Raji (cell line): Measurements from ENCODE around the gene INPP4B.

Experiments used
- POLR2A ChIP-seq: IDR thresholded peaks from 2 replicates; pipeline ENCODE4 v1.6.1; 2011; ENCODE audit warnings: low read depth, low read length, control low read depth; ENCODE audit not compliant: insufficient read depth

The INPP4B gene

DNA sequence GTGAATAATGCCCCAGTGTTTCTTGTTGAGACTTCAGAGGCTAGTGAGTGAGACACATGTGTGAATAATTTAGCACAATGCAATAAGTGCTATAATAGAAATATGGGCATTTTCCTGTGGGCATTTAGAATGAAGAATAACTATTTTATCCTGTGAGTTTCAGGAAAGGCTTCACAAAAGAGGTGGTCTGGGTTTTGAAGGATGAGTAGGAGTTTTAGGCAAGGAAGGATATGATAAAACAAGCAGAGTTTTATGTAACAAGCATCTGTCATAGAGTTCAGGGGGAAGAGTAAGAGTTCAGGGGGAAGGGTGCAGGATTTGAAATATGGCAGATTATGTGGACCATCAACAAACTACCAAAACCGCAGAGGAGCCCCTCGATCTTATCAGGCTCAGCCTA, 529.2 kb downstream of the INPP4B start:
- TF ChIP-seq POLR2A: no peak

DNA sequence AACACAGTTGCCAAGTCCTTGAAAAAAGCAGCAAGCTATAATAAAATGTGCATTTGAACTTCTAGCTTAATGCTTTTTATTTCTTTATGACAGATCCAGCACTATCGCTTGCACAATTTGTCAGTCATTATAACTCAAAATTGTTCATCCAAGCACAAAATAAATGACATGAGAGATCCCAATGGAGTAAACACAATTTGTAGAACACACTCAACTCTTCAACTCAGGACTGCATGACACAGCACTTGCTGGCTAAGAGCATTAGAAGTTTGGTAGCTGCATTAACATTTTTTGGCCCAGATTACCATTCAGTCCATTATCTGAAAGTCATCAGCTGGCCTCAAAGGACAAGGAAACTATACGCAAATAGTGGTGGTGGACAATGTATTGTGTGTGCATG, 530.1 kb downstream of the INPP4B start:
- TF ChIP-seq POLR2A: no peak

DNA sequence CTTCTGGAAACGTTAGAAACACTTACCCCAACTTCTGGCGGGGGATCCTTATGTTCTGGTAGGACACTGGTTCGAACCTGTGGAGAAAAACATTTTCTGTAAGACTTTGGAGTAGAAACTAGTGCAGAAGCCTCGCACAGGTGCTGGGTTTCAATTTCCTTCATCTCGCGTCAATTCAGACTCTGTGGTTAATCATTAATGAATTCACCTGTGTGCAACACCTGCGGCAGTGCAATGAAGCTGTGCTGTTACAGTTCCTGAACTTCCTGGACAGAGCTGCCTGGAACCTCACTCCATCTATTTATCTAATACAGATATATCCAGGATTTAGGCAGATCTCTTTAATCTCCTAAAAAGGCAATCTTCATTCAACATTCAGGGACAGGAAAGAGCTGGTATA, 531.4 kb downstream of the INPP4B start:
- no peak for TF ChIP-seq POLR2A

DNA sequence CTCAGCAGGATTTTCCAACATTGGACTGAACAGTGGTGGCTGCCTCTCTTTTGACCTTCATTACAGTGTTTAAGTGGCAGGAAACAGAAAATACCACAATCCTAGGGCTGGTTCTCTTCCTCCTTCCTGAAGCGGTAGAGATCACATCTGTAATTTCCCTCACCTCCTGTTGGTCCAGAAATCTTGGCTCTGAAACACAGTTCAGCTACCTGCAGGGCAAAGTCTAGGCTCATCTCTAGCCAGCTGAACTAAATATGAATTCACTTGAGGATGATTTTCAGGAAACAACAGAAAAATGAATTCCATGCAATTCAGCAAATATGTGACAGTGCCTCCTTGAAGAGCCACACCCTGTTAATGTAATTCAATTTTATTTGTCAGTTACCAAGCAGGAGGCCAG, 531.9 kb downstream of the INPP4B start:
- TF ChIP-seq POLR2A: no peak

DNA sequence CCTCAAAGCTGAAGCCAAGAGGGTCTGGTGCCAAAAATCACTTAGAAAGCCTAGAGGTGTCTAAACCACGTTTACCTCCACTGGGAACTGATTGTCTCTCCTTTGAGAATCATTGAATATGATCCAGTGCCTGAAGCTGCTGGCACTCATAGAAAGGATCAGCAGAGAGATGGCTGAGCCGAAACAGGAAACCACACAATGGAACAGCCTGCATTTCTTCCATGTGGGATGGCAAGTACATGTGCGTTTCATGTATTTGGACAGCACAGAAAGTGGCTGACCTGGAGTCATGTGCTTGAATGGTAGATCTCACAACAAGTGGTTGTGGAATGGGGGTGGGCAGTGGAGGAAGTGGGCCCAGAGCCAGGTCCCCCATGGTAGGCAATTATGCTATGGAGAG, 533.7 kb downstream of the INPP4B start:
- TF ChIP-seq POLR2A: no peak

DNA sequence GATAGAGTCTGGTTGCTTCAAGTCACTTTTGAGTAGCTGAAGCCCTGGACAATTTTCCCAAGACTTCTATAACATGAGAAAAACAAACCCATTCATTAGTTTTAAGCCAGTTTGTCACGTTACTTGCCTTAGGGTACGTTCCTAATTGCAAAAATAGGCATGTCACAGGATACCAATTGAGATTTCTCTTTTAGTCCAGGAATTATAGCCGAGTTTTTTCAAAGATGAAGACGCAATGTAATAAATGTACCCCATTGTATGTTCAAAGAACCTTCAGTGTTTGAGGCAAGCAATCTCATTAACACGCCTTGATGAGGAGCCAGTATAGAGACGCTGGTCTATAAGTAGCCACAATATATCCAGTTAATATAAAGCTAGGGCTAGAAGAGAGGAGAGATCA, 534.2 kb downstream of the INPP4B start:
- no peak for TF ChIP-seq POLR2A

DNA sequence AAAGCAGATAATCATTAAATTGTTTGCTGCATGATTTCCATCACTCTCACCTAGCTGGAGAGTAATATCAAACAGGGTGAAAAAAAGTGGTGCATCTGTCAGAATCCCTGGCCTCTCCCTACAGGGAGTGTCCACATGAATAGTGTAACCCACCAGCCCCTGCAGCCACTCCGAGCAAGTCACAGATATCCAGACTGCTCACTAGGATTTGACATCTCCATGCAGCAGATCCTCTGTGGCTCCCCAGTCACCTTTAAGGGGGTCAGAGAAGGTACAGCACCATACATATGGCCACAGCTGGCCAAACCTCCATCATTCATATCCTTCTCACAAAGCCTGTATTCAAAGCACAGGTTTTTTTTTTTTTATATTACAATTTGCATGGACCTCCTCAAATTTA, 536.3 kb downstream of the INPP4B start:
- no peak for TF ChIP-seq POLR2A

DNA sequence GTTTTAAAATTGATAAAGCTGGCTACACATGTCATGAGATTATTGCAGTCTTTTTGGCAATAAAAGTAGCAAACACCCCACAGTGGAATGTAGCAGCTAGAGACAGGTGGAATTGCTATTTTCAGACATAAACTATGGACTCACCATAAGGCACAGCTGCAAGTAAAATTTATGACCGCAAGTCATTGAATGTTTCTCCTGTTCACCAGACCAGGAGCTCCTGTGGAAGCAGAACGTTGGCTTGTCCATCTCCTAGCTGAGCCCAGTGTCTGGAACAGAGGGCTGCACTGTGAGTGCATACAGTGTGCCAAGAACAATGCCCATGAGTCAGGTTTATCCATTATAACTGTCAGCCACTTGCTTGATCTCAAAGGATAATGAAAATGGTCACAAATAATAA, 538.2 kb downstream of the INPP4B start:
- no peak for TF ChIP-seq POLR2A

DNA sequence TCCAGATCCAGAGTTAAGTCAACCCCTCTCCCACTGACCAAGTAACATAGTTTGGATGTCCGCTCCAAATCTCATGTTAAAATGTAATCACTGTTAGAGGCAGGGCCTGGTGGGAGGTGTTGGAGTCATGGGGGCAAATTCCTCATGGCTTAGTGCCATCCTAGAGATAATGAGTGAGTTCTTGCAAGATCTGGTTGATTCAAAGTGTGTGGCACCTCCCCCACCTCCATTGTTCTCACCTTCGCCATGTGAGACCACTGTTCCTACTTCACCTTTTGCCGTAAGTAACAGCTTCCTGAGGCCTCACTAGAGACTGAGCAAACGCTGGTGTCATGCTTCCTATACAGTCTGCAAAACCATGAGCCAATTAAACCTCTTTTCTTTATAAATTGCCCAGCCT, 548.8 kb downstream of the INPP4B start:
- TF ChIP-seq POLR2A: no peak

DNA sequence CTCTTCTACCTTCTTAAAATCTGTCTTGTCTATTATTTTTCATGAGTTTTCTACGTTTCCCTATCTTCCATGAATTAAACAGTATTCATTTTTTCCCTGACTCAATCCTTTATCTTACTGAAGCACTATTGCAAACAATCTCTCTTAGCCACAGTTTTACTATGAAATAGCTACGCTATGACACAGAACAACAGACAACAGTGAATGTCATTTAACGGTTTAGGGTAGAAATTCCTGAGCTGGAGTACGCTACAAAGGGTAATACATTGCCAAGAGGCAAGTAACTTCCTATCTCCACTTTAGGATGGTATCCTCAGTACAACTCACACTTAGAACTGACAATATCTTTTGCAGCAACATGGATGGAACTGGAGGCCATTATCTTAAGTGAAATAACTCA, 552.6 kb downstream of the INPP4B start:
- no peak for TF ChIP-seq POLR2A

DNA sequence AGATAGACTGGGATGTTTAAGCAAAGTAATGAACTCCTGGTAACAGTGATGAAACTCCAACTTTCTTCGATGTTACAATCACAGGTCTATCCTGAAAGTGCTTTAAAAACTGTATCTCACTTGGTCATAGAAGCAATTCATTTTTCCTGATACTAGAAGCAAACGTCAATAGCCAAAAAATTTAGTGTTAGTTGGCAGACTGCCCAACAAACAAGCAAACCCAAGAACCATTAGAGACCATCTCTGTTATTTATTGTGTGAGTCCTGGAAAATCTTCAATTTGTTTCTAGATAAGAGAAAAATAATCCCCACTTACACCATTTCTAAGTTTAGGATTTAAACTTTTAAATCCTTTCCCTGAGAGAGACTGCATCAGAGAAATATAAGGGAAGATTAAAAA, 553.9 kb downstream of the INPP4B start:
- no peak for TF ChIP-seq POLR2A

DNA sequence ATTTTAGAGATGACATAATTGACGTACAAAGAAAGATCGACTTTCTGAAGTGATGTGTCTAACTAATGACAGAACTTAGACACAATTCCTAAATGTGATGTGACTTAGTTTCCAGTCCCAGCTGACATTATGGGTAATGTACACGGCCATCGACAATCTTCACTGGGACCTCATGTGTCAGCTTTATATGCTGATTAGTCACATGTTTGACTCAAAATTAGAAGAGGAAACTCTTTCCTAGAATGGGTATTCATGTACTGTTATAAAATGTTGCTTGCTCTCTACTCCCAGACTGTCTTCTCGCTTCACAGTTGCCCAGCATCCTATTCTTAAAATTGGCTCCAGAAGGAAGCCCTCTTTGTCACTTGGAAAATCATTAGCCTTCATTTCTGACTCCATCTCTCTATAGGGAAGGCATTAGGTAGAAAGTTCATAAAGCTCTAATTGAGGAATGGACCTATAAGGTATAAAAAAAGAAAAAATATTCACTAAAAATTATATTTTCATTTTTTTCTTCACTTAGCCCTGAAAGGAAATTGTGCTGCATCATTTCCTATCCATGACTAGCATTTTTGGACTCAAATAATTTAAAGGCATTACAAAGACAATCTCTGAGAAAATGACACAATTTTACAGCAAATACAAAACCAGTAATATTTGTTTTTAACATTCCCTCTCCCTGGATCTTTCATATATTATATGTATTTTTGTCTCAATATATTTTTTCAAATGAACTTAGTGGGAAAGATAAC, 554.6 kb downstream of the INPP4B start:
- no peak for TF ChIP-seq POLR2A

DNA sequence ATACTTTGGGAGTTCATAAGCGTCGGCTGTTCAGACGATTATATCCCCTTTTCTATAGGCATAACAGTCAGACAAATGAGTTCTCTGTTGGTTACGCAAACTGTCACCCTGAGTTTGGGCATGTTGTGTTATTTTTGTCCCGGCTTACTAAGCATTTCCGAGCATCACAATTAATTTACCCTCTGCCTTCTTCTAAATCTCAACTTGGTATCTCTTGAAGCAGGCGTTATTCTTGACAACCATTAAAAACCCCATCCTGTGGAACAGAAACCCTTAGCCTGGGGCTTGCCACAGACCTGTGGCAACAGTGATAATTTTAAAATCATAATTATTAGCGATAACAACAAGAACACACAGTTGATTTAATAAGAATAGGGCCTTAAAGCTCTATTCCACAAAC, 558.7 kb downstream of the INPP4B start:
- no peak for TF ChIP-seq POLR2A

DNA sequence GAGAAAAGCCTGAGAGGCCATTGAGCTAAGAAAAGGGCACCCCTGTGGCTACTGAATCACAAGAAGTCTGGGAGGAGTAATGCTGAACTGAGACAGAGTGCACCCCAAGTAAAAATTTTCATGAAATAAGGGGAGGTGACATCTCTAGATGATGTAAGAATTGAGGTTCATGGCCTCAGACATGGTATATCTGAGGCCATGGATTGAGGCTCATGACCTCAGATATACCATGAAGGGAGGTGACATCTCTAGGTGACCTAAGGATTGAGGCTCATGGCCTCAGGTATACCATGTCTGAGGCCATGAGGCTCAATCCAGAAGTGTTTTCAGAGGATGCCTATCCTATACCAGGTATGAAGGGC, 560.9 kb downstream of the INPP4B start:
- no peak for TF ChIP-seq POLR2A

DNA sequence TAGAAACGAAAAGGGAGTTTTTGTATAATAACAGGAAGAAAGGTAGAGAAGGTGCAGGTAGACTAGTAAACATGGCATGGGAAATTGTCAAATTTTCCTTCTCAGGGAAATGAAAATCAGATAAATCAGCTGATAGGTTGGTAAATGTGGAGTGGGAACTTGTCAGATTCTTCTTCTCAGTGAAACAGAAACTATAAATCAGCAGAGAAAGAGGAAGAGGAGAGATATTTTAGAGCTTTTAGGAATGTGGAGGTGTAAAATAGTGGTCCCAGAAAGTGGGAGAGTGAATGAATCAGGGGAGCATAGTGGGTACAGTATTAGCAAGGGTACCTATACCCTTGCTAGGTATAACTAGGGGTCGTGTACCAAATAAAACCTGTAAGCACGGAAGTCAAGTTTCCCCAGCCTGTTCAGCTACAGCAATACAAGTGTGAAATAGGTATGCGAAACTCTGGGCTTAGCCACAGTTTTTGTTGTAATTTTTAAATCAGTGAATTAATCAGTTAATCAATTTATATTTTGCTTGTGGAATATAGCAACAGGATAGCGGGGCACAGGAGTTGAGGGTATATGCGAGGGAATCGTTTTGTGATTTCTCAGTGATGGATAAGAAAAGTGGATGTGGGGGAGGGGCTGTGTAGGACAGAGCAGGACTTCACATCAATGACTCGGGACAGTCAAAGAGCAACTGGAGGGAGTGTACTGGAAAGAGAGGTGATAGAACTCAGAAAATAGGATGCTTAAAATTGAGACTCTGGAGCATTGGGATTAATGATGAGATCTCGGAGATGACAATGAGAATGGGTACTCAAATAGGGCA, 561.5 kb downstream of the INPP4B start:
- no peak for TF ChIP-seq POLR2A

DNA sequence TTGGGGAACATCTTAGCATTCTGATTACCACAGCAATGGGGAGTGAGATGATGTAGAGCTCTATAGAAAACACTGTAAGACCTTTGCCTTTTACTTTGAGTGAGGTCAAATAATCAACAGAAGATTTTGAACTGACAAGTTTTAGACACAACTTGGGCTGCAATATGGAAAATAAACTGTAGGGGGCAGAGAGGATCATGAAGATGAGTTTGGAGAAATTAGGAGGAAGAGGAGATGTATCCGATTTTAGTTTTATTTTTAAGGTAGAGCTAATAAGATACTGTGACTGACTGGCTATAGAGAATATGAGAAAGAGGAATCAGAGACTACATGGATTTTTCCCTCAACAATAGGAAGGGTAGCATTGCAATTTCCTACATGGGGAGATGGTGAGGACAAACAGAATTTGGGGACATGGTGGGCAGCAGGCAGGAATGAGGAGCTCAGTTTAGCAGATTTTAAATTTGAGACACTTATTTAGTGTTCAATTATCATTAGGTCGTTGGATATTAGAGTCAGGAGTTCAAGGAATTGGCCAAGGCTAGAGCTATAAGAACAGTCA, 563.1 kb downstream of the INPP4B start:
- no peak for TF ChIP-seq POLR2A

DNA sequence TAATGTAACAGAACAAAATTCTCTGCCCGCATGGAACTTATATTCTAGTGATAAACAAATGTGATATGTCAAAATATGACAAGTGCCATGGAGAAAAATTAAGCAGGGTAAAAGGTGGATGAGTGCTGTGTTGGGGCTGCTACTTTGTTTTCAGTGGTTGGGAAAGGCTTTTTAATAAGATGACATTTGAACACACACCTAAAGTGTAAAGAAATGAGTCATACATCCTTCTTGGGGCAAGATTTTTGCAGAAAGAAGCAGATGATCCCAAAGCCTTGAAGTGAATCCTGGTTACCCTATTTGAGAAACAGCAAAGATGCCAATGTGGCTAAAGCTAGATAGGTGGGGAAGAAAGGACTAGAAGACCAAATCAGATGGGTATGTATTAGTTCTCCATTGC, 564.1 kb downstream of the INPP4B start:
- TF ChIP-seq POLR2A: no peak

DNA sequence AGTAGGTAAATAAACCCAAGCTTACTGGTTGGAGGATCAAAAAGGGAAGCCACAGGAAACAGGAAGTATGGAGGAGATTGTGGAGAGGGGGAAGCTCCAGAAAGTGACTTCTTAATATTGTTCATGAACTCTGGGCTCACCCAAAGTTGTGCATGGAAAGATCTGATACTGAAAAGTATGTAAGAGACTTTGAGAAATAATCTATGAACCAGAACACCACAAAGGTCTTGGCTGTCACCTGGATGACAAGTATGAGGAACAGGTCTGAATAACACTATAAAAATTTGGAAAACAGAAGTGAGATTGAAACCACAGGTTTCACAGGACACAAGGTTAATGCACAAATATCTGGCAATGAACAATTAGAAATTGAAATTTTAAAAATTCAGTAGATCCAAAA, 567.4 kb downstream of the INPP4B start:
- TF ChIP-seq POLR2A: no peak
